Suppressor macrophage treated with lipopolysaccharide for 4 hours (primary cell): ENCODE measurements around the gene SLC23A2.
"Not testable (repeated sequence)": the region's sequence is repeated elsewhere in the genome, so short reads cannot be mapped to it uniquely, and the experiment has no call there.

Experiments
- DNase-seq: peaks from one replicate; pipeline ENCODE4 v3.0.0-alpha.2; 2020

The SLC23A2 gene

DNA sequence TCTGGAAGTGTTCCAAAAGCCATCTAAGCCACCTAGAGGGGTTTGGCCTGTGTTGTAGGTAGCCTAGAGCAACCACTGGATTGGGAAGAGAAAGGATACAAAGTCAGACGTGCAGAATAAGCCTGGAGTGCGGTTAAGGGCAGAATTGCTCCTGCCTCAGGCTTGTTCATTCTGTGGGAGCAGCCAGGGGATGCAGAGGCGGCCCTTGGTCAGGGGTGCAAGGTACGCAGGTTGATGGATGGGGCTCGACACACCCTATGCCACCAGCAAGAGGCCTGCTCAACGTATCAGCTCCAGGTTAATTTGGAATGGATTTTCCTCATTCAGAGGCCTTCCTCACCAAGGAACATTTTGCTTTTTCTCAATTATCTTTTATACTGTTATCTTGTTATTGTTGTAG lies 129.8 kb downstream of the SLC23A2 start:
- no peak for DNase-seq

DNA sequence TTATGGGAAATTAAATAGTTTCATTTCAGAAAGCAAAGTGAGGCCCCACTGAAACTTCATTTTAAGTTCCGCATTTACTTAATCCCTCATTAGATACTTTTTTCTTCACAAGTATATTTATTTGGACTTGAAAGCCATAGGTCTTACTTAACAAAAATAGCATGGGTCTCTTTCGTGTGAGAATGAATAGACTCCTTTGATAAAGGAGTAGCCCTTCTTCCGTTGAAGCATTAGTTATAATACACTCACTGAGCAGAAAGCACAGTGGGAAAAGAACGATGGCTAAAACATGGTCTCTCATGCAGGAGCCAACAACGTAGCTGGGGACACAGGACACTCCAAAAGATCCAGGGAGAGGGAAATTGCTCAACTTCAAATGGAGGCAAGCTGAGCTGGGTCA lies 130.4 kb downstream of the SLC23A2 start:
- no peak for DNase-seq

DNA sequence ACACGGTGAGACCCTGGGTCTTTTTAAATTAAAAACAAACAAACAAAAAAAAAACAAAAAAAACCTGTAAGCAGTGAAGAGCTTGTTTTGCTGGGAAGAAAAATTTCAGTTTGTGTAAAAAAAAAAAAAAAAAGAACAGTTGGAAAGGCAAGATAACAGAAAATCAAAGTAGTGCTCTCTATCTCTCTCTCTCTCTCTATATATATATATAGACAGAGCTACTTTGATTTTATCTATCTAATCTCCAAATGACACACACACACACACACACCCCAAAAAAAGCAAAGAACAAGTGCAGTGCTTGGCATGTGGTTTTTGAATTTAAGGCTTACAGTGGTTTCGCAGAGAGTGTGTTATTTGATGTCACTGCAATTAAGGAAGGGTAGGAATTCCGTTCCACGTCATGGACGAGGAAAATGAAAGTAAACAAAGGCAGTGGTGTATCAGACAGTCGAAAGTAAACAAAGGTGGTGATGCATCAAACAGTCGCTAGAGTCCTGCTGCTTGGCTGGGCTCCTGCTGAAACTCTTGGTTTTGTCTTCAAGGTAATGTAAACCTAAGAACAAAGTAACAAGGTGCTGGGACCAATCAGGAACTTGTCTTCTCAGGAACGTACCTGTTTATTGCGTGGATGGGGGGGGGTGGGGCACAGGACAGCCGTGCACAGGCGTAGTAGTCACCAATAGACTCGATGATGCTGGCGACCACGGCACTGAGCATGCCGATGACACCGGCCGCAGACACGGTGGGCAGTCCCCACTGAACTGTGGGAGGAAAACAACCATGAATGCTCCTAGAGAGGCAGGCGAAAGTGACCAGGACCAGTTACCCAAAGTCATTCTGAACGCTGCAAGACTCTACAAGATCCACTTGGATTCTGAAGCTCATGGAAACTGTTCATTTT lies 131.8 kb downstream of the SLC23A2 start:
- DNase-seq, result no peak

DNA sequence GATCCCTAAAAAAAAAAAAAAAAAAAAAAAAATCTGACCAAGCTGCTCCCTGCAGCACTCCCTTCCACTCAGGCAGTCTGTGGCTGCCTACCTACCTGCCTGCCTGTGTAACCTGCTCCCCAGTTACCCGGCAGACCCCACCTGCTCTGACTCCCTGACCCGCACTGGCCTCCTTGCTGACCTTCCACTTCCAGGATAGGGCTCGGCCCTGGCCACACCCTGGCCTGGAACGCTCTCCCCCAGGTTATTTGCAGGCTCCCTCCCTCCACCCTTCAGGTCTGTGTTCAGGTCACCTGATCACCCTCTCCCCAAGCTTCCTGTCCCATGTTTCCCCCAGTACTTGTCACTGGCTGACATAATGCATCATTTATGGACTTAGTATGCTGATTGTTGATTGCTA lies 134.3 kb downstream of the SLC23A2 start:
- DNase-seq, result no peak

DNA sequence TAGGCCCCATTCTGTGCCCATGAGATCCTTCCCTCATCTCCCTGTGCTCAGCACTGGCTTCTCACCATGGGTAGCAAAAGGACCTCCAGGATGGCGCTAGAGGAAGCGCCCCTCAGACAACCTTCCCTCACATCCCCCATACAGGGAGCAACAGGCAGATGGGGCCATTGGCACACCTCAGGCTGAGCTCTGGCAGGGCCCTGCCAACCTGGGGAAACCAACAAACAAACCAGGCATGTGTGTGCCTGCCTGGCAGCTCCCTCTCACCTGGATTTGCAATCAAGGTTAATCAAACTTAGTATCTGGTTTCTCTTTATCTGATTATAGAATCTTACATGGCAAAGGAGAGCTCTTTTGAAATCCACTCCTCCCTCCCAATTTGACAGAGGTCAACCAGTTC lies 134.9 kb downstream of the SLC23A2 start:
- no peak for DNase-seq

DNA sequence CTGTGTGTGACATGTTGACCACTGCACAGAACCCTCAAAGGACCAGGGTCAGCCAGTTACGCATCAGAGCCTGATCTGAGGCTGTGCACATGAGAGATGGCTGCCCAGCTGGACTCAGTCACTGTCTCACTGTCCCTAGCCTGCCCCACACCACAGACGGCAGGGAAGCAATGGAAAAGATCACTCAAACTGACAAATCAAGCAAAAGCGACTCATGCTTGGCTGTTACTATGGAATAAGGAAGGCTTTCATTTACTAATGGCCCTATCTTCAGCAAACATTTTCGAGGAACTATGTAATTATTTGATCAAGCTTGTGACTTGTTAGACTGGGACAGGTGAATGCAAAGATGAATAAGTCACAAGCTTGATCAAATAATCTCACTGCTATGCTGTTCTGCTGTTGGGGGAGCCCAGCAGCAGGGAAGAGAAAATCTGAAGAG lies 137.0 kb downstream of the SLC23A2 start:
- no peak for DNase-seq

DNA sequence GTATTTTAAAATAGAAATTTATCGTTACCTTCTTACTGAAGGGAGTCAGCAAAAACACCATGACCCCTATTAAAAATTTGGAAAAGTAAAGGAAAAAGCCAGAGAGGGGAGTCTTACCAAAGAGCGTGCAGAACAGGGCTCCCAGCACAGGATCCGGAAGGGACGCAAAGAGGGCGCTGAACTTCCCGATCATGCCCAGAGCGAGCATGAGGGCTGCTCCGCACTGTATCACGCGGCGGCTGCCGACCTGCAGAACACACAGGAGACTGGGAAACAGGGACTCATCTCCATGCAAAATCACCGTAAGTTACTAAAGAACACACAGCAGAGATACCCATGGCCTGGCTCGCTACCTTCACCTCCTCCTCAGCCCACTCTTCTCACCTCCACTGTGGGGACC lies 138.6 kb downstream of the SLC23A2 start:
- DNase-seq, result no peak

DNA sequence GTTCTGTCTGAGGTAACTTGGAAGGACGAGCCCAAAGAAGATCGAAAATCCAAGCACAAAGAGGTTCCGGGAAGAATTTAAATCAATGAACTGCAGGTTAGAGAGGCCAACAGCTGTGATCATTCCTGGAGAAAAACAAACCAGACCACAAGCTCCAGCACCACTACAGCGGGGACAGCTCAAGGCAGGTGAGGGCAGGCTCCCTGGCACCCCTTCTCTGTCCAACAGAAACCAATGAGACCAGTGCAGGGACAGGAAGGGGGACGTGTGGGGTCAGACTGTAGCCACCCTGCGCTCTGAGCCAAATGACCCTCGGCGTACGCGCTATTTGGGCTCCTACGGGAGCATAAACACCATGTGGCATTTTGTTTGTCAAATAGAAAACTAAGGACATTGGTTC lies 139.3 kb downstream of the SLC23A2 start:
- DNase-seq, result no peak

DNA sequence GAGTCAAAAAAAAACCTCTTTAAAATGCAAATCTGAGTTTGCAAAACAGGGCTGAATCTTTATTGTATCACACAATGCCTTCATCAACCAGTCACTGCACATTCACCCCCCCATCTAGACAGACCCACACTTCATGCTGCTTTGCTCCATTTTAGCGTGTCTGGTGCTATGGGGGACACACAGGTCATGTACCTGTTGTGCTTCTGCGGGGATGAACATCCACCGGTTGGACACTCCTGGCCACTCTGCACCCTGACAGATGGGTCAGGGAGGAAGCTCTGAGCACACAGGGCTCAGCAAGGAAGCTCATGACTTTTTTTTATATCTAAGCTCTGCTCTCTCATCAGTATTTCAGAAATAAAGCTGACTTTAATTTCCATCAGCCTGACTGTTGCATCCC lies 143.3 kb downstream of the SLC23A2 start:
- DNase-seq, result no peak

DNA sequence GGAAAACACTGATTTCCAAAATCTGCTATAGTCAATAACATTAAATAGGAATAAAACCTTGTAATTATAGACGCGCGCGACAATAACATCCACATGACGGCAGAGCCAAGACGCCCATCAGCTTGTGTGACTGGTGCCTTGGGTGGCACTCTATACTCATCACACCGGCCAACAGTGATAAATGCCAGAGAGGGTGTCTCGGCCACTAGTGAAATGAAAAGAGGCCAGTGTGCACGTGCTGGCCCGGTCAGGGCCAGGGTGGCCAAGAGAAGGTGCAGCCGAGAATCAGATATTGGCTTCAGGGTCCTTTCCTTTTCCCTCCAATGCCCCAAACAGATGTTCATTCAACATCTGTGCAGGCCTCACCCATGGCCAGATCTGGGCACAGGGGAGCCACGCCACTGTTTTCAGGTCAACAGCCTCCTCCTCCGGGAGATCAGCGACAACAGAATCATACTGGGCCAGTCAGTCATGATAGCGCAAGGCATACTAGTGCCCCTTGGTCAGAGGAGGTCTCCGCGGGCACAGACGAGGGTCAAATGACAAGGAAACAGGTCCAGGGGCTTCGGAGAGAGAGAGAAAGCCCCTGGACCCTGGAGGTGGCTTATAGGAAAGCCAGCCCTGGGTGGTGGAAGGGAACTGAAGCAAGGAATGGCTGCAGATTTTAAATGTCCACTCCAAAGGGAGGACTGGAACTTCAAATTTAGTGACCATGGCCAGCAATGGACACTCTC lies 145.1 kb downstream of the SLC23A2 start:
- DNase-seq, result no peak

DNA sequence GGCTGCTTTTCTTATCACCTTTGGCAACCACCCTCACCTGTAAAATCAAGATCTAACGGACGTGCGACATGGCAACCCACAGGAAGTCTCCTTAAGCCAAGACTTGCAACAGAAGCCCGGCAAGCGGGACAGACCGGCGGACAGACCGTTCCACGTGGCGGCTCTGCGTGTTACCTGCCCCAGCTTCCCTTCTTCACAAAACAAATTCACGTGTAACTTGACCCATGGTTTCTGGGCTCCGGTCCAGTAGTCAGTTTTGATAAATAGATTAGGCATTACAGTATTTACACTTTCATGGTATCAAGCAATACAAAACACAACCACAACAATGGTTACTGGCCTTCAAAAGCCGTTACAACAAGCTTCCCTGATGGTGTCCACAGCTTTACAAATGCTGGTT lies 145.8 kb downstream of the SLC23A2 start:
- DNase-seq, result no peak

DNA sequence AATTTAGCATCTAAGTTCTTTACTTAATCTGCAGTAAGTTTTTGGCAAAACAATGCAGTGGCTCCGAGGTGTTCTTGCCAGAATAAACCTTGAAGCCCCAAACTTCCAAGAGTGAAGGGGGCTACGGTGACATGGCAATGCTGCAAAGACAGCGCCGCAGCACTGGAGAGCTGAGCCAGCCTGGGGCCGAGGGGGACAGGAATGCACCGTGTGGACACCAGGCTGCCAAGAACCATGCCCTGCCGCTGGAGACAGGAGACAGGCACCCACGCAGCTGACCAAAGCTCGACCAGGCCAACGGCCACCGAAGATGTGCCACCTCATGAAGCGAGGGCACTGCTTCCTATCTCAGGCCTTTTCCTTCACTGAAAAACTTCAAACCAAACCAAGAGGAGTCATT lies 146.2 kb downstream of the SLC23A2 start:
- DNase-seq, result no peak

DNA sequence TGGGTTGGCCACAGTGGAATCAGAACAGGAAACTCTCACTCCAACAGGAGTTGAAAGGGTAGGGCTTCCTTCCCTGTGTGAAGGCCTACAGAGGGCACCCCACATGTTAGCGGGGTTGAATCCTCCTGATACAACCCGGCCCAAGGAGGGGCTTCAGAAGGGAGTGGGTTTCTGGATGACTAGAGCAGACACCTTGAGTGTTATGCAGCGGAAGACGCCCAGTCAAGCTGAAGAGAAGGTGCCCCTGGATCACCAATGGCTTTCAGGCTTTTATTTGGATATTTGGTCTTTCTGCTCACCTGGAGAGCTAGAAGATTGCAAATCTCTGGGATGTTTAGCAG lies 146.8 kb downstream of the SLC23A2 start:
- no peak for DNase-seq

DNA sequence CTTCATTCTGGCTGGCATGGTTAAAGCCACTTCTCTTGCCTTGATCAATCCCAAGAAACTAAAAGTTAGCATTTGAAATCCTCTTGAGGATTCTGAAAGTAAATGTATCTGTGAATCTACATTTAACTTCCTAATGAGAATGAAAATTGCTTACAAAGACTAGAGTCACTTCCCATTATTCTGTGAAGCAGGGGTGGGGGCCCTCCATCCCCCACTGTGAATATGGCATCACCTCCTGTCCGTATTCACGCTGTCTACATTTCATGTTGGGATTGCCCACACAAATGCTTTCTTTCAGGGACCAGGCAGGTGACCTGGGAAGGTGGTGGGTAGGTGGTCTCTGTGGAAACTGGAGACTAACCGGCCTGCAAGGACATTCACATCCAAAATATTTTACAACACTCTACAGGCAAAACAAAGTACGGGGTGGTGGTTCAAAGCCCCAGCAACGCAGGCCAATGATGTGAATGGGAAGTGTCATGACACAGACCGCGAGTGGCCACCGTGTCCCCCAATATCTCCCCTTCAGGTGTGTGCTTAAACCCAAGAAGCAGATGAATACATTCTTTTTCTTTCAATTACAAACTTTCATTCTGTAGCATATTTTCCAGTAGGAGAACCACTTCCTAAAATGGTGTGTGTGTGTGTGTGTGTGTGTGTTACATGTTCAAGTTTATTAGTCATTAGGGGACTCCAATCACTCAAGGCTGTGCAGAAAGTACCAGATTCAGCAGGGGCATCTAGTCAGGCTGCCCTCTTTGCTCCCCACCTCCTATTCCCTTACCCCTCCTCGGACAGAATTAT lies 147.4 kb downstream of the SLC23A2 start:
- peak; percentile 59 for DNase-seq

DNA sequence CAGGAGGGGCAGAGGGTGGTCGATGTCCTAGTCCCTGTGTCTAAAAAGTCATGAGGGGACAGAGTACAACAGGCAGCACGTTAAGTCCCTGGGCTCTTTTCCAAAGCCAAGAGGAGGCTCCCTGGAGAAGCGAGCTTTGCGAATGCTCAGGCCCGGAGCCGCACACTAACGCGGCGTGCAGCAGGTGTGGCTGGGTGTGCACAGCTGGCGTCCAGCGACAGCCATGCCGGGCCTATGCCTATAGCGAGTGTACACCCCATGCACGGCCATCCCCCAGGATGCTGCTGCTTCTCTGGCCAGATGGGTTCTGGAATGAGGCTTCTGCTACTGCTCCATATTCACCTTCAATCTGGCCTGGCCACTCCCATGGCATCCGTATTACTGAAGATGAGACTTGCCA lies 148.3 kb downstream of the SLC23A2 start:
- no peak for DNase-seq

DNA sequence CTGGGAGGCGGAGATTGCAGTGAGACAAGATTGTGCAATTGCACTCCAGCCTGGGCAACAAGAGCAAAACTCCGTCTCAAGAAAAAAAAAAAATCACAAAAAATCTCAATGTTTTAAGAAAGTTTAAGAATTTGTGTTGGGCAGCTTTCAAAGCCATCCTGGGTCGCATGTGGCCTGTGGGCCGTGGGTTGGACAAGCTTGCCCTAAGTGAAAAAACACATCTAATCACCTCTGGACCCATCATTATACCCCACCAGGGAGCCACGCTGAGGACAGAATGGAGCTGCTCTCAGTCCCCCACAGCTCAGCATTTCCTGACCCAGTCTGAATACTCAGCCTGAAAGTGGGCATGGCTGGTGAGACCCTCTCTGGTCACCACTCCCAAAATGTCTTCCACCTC lies 150.3 kb downstream of the SLC23A2 start:
- DNase-seq, result no peak

DNA sequence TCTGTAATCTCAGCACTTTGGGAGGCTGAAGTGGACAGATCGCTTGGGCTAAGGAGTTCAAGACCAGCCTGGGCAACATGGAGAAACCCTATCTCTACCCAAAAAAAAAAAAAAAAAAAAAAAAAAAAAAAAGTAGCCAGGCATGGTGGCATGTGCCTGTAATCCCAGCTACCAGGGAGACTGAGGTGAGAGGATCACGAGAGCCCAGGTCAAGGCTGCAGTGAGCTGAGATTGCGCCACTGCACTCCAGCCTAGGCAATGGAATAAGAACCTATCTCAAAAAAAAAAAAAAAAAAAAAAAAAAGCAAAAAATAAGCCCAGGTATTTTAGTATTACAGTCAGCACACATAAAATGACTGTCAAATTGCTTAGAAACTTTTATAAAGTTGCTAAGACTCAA lies 152.5 kb downstream of the SLC23A2 start:
- not testable (repeated sequence) for DNase-seq

DNA sequence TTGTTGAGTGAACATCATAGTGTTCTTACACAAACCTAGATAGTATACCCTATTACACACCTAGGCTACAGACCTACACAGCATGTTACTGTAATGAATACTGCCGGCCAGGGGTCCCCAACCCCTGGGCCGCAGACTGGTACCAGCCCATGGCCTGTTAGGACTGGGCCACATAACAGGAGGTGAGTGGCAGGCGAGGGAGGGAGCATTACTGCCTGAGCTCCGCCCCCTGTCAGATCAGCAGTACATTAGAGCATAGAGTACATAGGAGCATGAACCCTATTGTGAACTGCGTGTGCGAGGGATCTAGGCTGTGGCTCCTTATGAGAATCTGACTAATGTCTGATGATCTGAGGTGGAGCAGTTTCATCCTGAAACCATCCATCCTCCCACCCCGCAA lies 153.3 kb downstream of the SLC23A2 start:
- no peak for DNase-seq

DNA sequence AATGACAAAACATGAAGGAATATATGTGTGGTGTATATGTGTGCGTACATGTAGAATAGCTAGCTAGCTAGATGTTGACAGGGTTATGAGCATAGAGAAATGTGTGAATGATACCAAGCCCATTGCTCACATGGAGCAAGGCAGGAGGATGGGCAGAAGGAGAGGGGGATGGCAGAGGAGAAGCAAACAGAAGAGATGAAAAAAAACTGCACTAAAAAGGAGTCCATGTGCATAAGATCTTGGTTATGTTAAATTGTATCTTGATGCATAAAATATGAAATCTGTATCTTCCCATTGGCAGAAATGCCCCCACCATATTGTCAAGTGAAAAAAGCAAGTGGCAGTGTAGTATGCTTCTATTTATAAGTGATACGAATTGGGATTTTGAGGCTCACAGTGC lies 154.5 kb downstream of the SLC23A2 start:
- no peak for DNase-seq

DNA sequence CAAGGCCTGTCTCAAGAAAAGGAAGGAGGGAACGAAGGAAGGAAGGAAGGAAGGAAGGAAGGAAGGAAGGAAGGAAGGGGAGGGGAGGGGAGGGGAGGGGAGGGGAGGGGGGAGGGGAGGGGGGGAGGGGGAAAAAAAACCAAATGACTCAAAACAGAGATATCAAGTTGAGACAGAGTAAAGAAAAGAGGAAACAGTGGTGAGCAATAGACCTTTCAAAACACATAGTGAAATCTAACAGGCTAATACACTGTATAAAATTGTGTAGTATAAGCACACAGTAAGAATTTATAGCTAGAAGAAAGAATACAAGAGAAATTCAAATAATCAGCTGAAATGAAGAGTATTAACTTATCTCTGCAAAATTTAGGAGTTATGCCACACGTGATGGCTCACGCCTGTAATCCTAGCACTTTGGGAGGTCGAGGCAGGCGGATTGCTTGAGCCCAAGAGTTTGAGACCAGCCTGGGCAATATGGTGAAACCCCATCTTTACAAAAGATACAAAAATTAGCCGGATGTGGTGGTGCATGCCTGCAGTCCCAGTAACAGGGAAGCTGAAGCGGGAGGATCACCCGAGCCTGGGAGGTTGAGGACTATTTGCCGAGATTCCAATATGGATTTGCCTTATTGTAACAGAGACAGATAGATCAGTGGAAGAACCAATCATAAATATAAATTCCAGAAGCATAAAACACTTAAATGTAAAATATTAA lies 156.4 kb downstream of the SLC23A2 start:
- DNase-seq, result peak; percentile 58

DNA sequence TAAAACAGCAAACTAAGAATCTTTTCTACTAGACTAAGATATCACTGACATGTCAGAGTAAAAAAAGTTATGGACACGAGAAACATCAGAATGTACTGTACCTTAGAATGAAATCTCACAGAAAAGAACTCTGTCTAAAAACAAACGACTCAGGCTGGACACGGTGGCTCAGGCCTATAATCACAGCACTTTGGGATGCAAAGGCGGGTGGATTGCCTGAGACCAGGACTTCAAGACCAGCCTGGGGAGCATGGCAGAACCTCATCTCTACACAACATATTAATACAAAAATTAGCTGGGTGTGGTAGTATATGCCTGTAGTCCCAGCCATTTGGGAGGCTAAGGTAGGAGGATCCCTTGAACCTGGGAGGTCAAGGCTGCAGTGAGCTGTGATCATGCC lies 157.0 kb downstream of the SLC23A2 start:
- DNase-seq, result no peak

DNA sequence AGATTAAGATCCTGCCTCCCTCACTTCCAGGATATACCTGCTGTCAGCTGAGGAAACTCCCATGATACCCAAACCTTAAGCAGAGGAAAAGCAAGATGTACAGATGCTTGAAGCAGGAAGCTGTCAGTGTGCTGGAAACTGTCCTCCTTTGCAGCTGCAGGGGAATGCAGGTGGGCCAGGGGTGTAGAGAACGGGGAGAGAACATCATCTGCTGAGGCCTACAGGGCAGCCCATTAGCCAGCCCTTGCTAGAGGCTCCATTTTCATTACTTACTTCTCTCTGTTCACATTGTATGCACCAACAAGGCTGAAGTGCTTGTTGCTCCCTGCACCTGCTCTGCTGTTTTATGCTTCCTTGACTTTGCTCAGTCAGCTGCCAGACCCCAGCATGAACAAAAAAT lies 160.5 kb downstream of the SLC23A2 start:
- no peak for DNase-seq

DNA sequence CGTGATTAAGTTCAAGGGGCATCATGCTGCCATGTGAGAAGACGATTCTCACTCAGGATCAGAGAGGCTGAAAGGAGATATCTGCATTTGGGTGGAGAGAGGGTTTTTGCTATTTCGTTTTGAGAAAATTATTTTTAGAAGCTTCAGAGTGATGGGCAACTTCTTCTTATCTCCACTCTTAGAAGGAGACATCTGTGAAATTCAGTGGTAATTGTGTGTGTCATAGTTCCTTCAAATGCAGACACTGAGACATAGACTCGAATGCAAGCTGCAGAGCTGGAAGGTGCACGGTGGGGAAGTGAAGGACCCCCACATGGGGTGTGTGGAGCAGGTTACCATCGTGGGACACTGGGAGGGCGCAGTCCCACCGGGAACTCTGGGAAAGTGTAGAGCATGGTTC lies 162.8 kb downstream of the SLC23A2 start:
- DNase-seq, result no peak
